Activated effector memory CD4-positive, alpha-beta T cell treated with Interleukin-2 at 50 U/mL for 16 hours (primary cell): ENCODE data around the gene CHORDC1.
"Not testable (repeated sequence)": the region's sequence is repeated elsewhere in the genome, so short reads cannot be mapped to it uniquely, and the experiment has no call there.

ENCODE experiments used
- DNase-seq: peaks from one replicate; pipeline ENCODE4 v3.0.0-alpha.2; 2020

CHORDC1 gene

GRCh38 chr11:90213322-90213721 lies 9.5 kb downstream of the CHORDC1 start:
- no peak for DNase-seq

- DNase-seq: no peak
These were observed 14.0 kb downstream of the CHORDC1 start for GRCh38 chr11:90208857-90209256.

DNA sequence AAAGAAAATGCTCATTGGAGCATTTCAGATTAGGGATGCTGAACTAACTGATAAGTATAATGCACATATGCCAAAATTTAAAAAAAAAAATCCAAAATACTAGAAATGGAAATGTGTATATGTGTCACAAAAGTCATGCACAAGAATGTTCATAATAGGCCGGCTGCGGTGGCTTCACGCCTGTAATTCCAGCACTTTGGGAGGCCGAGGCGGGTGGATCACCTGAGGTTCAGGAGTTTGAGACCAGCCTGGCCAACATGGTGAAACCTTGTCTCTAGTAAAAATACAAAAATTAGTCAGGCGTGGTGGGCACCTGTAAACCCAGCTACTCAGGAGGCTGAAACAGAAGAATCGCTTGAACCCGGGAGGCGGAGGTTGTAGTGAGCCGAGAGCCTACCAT lies 14.9 kb downstream of the CHORDC1 start:
- DNase-seq: not testable (repeated sequence)

DNA sequence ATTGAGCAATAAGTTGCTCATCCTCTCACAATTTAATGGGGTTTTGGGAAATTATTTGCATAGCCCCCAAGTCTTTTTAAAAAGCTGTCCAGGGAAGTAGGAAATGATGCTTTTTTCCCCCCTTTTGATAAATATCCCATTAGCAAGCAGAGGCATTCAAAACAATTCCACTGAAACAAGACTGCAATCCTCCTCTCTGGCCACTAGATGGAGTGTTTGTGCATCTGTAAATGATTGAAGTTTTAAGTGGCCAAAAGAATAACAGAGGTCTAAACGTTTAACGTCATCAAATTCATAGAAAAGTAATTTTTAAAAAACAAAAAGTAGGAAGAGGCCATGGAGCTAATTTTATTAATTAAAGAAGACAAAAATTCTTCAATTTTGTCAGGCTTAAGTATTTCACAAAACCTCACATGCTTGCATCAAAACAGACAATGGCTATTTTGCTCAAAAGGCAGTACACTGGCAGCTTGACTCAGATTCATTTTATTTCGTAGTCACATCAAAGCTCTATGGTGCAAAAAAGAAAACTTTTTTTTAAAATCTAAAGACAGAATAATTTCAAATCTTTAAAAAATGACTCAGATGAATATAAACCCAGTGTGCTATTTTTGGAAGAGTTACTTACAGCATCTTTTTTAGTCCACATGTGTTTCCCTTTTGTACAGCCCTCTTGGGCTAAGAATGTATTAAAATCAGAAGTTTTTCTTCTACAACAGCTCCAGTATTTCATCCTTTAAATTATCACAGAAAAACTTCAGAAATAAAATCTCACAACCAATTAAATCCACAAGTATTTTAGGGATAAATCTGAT lies 17.8 kb downstream of the CHORDC1 start:
- DNase-seq: no peak

GRCh38 chr11:90204407-90204806 lies 18.4 kb downstream of the CHORDC1 start:
- no peak for DNase-seq

GRCh38 chr11:90202342-90202741 lies 20.5 kb downstream of the CHORDC1 start:
- DNase-seq: no peak

- no peak for DNase-seq
These were observed 25.5 kb downstream of the CHORDC1 start for GRCh38 chr11:90197377-90197776.

DNA sequence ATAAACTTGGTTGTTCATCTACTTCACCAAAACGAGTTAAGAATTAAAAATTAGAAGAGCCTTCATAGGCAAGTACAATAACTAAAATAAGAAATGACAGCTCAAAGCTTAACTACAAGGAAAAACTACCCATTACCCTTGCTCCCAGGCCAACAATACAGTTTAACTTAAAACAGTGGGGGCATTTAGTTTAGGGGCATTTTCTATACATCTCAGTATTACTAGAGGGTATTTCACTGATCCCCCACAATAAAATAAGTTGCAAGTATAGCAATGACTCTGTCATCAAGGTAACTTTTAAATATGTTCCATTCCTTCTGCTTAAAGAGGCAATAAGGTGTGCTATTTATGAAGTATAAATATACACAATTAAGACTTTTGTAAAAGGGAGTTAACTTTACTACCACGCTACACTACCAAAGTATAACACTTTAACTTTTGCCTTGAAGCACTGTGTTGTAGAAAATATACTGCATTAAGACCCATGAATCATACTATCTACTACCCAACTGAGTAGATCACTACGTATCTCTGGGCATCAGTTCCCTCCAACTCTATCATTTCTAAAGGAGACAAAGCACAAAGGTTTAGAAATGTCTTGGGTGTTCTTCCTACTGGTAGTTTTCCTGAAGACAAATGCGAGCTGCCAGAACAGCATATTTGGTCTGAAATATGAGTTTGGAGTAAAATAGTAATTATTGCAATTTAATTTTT lies 29.8 kb downstream of the CHORDC1 start:
- no peak for DNase-seq

GRCh38 chr11:90189011-90189410 lies 33.8 kb downstream of the CHORDC1 start:
- no peak for DNase-seq

GRCh38 chr11:90187839-90188238 lies 35.0 kb downstream of the CHORDC1 start:
- no peak for DNase-seq

DNA sequence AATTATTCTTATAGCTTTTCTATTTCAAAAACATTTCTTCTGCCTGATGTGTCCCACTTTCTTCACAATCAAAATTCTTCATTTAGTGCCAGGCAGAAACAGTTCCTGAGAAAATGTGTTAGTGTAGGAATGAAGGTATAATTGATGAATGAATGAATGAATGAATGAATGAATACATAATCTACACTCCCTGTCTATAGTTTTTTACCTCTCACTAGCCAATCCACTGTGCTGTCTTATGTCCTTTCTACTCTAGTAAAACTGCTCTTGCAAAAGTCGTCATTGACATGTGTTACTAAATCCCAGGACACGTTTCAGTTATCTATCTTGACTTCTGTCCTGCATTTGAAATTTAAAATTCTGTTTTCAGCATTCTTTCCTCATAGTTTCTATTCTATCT lies 42.9 kb downstream of the CHORDC1 start:
- DNase-seq: no peak

- no peak for DNase-seq
These were observed 44.1 kb downstream of the CHORDC1 start for GRCh38 chr11:90178751-90179150.

DNA sequence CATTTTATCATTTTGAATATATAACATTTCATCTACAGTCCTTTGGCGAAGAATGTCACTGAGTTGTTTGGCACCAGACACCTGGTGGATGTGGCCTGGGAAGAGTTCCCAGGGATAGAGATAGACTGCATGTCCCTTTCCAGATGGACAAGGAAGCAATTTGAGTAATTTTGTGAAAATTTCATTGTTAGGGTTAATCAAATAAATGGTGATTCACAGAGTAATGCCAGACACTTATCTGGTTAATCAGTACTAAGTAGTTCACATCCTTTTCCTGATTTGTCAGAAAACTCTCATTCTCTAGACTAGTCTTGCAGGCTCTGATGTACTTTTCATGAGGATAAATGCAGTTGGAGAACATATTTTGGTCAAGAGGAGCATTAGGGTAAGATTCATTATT lies 46.8 kb downstream of the CHORDC1 start:
- DNase-seq: no peak

DNA sequence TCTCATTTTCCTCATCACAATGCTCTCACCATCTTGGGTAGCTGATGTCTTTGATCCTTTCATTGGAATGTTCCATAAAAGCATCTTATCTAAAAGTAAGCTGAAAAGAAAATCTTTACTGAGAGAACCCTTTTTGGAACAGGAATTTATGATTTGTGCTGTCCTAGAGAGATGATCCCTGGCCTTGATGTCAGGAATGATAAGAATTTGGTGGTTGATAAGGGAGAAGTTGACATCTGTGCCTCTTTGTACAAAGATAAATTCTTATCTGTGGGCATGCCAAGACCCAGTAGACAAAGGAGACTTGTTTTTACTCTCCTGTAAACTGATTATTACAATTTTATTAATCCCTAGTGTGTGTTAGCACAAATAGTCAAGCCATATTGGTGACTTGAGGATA lies 51.5 kb downstream of the CHORDC1 start:
- no peak for DNase-seq

DNA sequence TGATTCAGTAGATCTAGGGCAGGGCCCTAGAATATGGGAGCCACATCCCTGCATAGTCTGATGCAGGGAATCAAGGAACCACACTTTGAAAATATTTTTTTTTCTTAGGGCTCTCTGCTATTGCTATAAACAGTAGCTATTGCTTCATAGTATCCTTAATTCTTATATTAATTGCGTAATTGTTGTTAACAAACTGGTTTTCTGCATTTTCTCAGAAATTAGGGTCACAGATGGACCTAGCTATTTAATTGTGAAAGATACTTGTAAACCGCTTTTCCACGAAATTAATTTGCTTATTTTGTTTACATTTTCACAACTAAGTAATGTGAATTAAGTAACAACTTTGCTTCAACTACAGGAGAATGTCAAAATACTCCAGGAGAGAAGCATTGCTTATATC lies 54.3 kb downstream of the CHORDC1 start:
- DNase-seq: no peak

DNA sequence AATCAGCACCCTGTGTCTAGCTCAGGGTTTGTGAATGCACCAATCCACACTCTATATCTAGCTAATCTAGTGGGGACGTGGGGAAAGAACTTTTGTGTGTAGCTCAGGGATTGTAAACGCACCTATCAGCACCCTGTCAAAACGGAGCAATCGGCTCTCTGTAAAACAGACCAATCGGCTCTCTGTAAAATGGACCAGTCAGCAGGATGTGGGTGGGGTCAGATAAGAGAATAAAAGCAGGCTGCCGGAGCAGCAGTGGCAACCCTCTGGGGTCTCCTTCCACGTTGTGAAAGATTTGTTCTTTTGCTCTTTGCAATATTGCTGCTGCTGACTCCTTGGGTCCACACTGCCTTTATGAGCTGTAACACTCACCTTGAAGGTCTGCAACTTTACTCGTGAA lies 55.1 kb downstream of the CHORDC1 start:
- DNase-seq: not testable (repeated sequence)

DNA sequence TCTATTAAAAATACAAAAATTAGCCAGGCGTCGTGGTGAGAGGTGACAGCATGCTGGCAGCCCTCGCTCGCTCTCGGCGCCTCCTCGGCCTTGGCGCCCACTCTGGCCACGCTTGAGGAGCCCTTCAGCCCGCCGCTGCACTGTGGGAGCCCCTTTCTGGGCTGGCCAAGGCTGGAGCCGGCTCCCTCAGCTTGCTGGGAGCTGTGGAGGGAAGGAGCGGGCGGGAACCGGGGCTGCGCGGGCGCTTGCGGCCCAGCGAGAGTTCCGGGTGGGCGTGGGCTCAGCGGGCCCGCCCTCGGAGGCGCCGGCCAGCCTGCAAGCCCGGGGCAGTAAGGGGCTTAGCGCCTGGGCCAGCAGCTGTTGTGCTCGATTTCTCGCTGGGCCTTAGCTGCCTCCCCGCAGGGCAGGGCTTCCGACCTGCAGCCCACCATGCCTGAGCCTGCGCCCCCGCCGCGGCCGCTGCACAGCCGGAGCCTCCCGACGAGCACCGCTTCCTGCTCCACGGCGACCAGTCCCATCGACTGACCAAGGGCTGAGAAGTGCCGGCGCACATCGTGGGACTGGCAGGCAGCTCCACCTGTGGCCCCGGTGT lies 55.8 kb downstream of the CHORDC1 start:
- not testable (repeated sequence) for DNase-seq
